GM21825 (cell line): Measurements from ENCODE around the gene VDAC1.

ENCODE experiments used
- ATAC-seq: cut with Tn5 transposase; IDR thresholded peaks from one replicate; pipeline ENCODE4 v1.9.1; 2021; ENCODE audit warnings: mild to moderate bottlenecking, moderate library complexity; ENCODE audit not compliant: unreplicated experiment

The VDAC1 gene

GRCh38 chr5:133930061-133930812 is 74.5 kb downstream of the VDAC1 start:
- no peak for ATAC-seq

GRCh38 chr5:133928587-133929393 is 76.0 kb downstream of the VDAC1 start:
- peak; percentile 41 for ATAC-seq

DNA sequence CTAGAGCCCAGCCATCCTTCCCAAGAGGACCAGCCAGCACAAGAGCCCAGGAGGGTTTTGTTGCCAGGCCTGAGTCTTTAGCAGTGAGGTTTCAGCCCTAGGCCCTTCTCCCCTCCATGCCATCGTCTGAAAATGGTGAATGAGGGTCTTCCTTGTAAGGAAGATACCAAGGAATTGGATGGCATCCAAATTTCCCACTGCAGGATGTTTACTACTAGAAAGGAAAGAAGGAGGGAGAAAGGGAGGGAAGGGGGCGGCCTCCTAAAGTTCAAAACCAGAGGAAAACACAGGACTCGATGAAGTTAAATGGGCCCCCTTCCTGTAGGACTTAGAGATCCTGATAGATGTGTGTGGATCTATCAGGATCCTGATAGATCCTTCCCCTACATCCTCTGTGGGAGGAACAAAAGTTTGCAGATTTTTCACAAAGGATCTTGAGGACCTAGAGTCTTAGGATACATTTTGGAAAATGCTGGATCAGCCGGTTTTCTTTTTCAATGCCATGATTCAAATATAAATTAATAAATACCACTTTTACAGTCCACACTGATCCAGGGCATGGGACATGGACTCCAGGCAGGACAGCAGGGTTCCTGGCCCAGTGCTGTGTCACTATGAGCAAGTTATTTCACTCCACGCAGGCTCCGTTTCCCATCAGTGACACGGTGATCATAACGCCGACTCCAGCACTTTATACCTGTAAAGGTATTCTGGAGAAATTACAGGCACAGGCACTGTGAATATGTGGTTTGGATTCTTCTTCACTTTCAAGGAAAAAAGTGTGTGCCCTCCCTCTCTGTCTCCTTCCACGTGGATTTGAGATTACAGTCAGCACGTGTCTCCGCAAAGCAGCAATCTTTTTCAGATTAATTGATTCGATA is 77.2 kb downstream of the VDAC1 start:
- ATAC-seq, result no peak

- no peak for ATAC-seq
These were observed 78.1 kb downstream of the VDAC1 start for GRCh38 chr5:133926489-133927299.

DNA sequence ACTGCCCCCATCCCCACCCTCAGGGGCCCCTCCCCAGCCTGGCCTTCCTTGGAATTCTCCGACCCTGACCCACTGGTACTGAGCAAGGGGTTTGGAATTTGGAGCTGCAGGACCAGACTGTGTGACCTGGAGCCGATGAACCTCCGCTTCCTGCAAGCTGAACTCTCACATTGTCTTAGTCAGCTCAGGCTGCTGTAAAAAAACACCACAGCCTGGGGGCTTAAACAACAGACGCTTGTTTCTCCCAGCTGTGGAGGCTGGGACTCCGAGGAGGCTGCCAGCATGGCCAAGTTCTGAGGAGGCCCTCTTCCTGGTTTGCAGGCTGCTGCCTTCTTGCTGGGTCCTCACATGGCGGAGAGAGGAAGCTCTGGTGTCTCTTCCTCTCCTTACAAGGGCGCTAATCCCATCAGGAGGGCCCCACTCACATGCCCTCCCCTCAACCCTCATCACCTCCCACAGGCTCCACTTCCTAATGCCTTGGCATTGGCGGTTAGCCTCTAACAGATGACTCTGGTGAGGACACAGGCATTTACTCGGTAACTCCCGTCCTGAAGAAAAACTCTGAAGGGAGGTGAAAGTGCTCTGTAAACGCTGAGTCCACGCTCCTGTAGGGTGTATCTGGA is 78.8 kb downstream of the VDAC1 start:
- no peak for ATAC-seq

- ATAC-seq, result no peak
These were observed 79.5 kb downstream of the VDAC1 start for GRCh38 chr5:133925269-133925668.

- ATAC-seq, result no peak
These were observed 80.4 kb downstream of the VDAC1 start for GRCh38 chr5:133924221-133924920.

GRCh38 chr5:133921979-133922378 is 82.8 kb downstream of the VDAC1 start:
- no peak for ATAC-seq
